Vagina (tissue), 2 donors: Measurements from ENCODE around the gene VANGL2.

Experiments
- POLR2A ChIP-seq, 2 donors: fragments of 450-650 bp; IDR thresholded peaks; one replicate each; pipeline ENCODE4 v1.6.1; 2017; ENCODE audit warnings: antibody characterized with exemption in 2 of 2, mild to moderate bottlenecking in 2 of 2, moderate library complexity in 2 of 2
- POLR2AphosphoS5 ChIP-seq, 2 donors: sonication (generic); formaldehyde crosslinking; IDR thresholded peaks; one replicate each; pipeline ENCODE4 v1.9.0; 2017; ENCODE audit warnings: antibody characterized with exemption in 2 of 2, mild to moderate bottlenecking in 2 of 2, low read depth in 1 of 2; ENCODE audit not compliant: insufficient read depth in 1 of 2
- TF ChIP-seq, protein P1 (sequence below), 3 experiments: fragments of 450-650 bp in 2 of 3; fragments of 200-600 bp in 1 of 3; sonication (generic) in 1 of 3; IDR thresholded peaks; one replicate each; pipeline ENCODE4 v1.5.1; 2017 to 2019; ENCODE audit warnings: antibody characterized with exemption in 3 of 3, mild to moderate bottlenecking in 2 of 3, moderate library complexity in 2 of 3

DNA sequence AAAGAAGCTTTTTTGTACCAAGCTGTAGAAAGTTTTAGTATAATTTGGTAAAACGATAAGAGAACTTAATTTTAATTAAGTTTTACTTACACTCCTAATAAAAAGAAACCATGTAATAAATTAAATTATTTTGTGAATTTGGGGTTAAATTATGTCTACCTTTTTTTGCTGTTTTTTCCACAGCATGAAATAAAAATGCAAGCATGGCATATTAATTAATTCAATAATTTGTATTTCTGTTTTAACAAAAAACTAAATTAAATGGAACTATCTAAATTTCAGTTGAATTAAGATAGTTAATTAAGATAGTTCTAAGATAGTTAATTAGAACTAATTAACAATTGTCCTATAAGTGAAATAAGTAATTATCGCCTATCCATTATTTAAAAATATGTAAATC, 39.4 kb downstream of the VANGL2 start:
- TF ChIP-seq, protein P1, sequence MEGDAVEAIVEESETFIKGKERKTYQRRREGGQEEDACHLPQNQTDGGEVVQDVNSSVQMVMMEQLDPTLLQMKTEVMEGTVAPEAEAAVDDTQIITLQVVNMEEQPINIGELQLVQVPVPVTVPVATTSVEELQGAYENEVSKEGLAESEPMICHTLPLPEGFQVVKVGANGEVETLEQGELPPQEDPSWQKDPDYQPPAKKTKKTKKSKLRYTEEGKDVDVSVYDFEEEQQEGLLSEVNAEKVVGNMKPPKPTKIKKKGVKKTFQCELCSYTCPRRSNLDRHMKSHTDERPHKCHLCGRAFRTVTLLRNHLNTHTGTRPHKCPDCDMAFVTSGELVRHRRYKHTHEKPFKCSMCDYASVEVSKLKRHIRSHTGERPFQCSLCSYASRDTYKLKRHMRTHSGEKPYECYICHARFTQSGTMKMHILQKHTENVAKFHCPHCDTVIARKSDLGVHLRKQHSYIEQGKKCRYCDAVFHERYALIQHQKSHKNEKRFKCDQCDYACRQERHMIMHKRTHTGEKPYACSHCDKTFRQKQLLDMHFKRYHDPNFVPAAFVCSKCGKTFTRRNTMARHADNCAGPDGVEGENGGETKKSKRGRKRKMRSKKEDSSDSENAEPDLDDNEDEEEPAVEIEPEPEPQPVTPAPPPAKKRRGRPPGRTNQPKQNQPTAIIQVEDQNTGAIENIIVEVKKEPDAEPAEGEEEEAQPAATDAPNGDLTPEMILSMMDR (IDR thresholded peaks at IDR 0.05), result no peak
- TF ChIP-seq POLR2AphosphoS5 (IDR thresholded peaks at IDR 0.05; ENCODE audit: insufficient read depth in 1 of 2, low read depth in 1 of 2) (no peak), POLR2A (IDR thresholded peaks at IDR 0.05) (no peak)
